K562 (cell line): ENCODE measurements around the gene SUPT7L. TPM values are rescaled to one million over a fixed set of nuclear protein-coding genes. Genes with fewer than 3 reads are reported as not detected.
A peak's percentile ranks its signal among the peaks of the same experiment; 100 is the strongest.

Experiments used
- BRD9 ChIP-seq: fragments of 450-650 bp; IDR thresholded peaks from 2 replicates; pipeline ENCODE4 v1.6.1; 2018; ENCODE audit warnings: low read depth; ENCODE audit not compliant: partially characterized antibody
- CBX2 ChIP-seq: fragments of 200-600 bp; sonication (generic); IDR thresholded peaks from one replicate; pipeline ENCODE4 v1.6.1; 2012; ENCODE audit warnings: mild to moderate bottlenecking, low read length, inconsistent platforms; ENCODE audit not compliant: insufficient read depth, poor library complexity, severe bottlenecking
- CTCF ChIP-seq, 3 experiments: IDR thresholded peaks in 2 of 3; conservative IDR thresholded peaks in 1 of 3; 2 replicates each; pipeline ENCODE4 v1.5.1; 2011 to 2012; ENCODE audit warnings: low read length in 3 of 3, mild to moderate bottlenecking in 3 of 3, control low read depth in 2 of 3, improper control_type of control experiment in 1 of 3, inconsistent platforms in 1 of 3, low read depth in 1 of 3, mixed read lengths in 1 of 3, moderate library complexity in 1 of 3; ENCODE audit not compliant: insufficient read depth in 2 of 3
- E2F6 ChIP-seq, 2 experiments: IDR thresholded peaks; 2 replicates each; pipeline ENCODE4 v1.6.1; 2011; ENCODE audit warnings: borderline replicate concordance in 1 of 2, control low read depth in 1 of 2, low read depth in 1 of 2, low read length in 1 of 2, mild to moderate bottlenecking in 1 of 2, mixed read lengths in 1 of 2, moderate library complexity in 1 of 2; ENCODE audit not compliant: insufficient read depth in 1 of 2, insufficient read length in 1 of 2, poor library complexity in 1 of 2, severe bottlenecking in 1 of 2; ENCODE audit errors: extremely low read depth in 1 of 2
- GABPA ChIP-seq: fragments of 200-800 bp; sonication (Bioruptor generic); conservative IDR thresholded peaks from 2 replicates; pipeline ENCODE4 v1.6.1; 2016; ENCODE audit warnings: low read depth, missing genetic modification characterization, missing compliant biosample characterization
- MYC ChIP-seq, 2 experiments: fragments of 250-450 bp in 1 of 2; sonication (Bioruptor Pico) in 1 of 2; IDR thresholded peaks; 2 replicates each; pipeline versions ENCODE4 v1.5.1 to v1.6.1; 2012 to 2021; ENCODE audit warnings: low read depth in 2 of 2, borderline replicate concordance in 1 of 2, improper control_type of control experiment in 1 of 2, low read length in 1 of 2, mild to moderate bottlenecking in 1 of 2, moderate library complexity in 1 of 2
- RAD51 ChIP-seq: fragments of 450-650 bp; IDR thresholded peaks from 2 replicates; pipeline ENCODE4 v1.7.1; 2016; ENCODE audit warnings: low read depth, mild to moderate bottlenecking, borderline replicate concordance
- SAP30 ChIP-seq: fragments of 200-600 bp; sonication (generic); IDR thresholded peaks from 2 replicates; pipeline ENCODE4 v1.6.1; 2012; ENCODE audit warnings: borderline replicate concordance, low read depth, mild to moderate bottlenecking, moderate library complexity, low read length, control low read depth, inconsistent platforms; ENCODE audit not compliant: insufficient read depth, poor library complexity, severe bottlenecking
- SP1 ChIP-seq: sonication (generic); formaldehyde crosslinking; IDR thresholded peaks from 2 replicates; pipeline ENCODE4 v1.8.1; 2022; ENCODE audit warnings: mild to moderate bottlenecking, missing genetic modification reagents
- STAT5A ChIP-seq: IDR thresholded peaks from 2 replicates; pipeline ENCODE4 v1.6.1; 2012; ENCODE audit warnings: low read length, inconsistent platforms, borderline replicate concordance
- TAL1 ChIP-seq: fragments of 450-650 bp; IDR thresholded peaks from 2 replicates; pipeline ENCODE4 v1.6.1; 2016; ENCODE audit warnings: mild to moderate bottlenecking
- ZNF184 ChIP-seq: sonication (generic); formaldehyde crosslinking; IDR thresholded peaks from 2 replicates; pipeline ENCODE4 v1.5.0; 2020; ENCODE audit warnings: missing genetic modification reagents
- ZNF263 ChIP-seq: sonication (generic); formaldehyde crosslinking; IDR thresholded peaks from 2 replicates; pipeline ENCODE4 v1.8.0; 2022; ENCODE audit warnings: mild to moderate bottlenecking, missing genetic modification reagents, borderline replicate concordance
- ZNF507 ChIP-seq: conservative IDR thresholded peaks from 2 replicates; pipeline ENCODE4 v1.6.1; 2017; ENCODE audit warnings: missing genetic modification characterization, missing compliant biosample characterization
- ZZZ3 ChIP-seq: fragments of 450-650 bp; IDR thresholded peaks from 2 replicates; pipeline ENCODE4 v1.6.1; 2016; ENCODE audit warnings: antibody characterized with exemption, mild to moderate bottlenecking, moderate library complexity
- polyA plus RNA-seq, 8 experiments: library from polyadenylated mRNA; depleted of rRNA in 4 of 8; stranded (reverse) in 5 of 8; unstranded in 3 of 8; fragments of >200 nt; fragmentation: Nextera tagmentation in 2 of 8; fragmentation: Illumina TruSeq in 1 of 8; extraction: Ambion mirVana in 2 of 8; extraction: Trizol in 1 of 8; gene quantifications; 2 replicates each; pipeline versions ENCODE4 v1.2.1 to v1.2.3, GENCODE V29; 2011 to 2014; ENCODE audit warnings: inconsistent platforms in 1 of 8, missing spikeins in 1 of 8
- total RNA-seq, 7 experiments: library from RNA; depleted of rRNA in 6 of 7; stranded (reverse); fragments of >200 nt in 6 of 7; fragmentation: Illumina TruSeq in 2 of 7; extraction: Trizol in 2 of 7; gene quantifications; 2 replicates each; pipeline versions ENCODE4 v1.2.1 to v1.2.3, GENCODE V29; 2011 to 2021; ENCODE audit warnings: low replicate concordance in 1 of 7
- TF ChIP-seq, protein P1 (sequence below), 2 experiments: fragments of 450-650 bp; IDR thresholded peaks; 2 replicates each; pipeline ENCODE4 v1.6.1; 2018; ENCODE audit warnings: mild to moderate bottlenecking in 2 of 2, low read depth in 1 of 2; ENCODE audit not compliant: partially characterized antibody in 2 of 2
- TF ChIP-seq, protein P2 (sequence below): fragments of 250-450 bp; sonication (Bioruptor Pico); IDR thresholded peaks from 2 replicates; pipeline ENCODE4 v1.5.0; 2021

SUPT7L gene
- total and polyA plus RNA-seq, 9 of the 15 experiments (the other 6 are each of a cell fraction or from before 2014, with no cell fraction given): 22.0 to 72.8 (median 40.2) TPM

DNA sequence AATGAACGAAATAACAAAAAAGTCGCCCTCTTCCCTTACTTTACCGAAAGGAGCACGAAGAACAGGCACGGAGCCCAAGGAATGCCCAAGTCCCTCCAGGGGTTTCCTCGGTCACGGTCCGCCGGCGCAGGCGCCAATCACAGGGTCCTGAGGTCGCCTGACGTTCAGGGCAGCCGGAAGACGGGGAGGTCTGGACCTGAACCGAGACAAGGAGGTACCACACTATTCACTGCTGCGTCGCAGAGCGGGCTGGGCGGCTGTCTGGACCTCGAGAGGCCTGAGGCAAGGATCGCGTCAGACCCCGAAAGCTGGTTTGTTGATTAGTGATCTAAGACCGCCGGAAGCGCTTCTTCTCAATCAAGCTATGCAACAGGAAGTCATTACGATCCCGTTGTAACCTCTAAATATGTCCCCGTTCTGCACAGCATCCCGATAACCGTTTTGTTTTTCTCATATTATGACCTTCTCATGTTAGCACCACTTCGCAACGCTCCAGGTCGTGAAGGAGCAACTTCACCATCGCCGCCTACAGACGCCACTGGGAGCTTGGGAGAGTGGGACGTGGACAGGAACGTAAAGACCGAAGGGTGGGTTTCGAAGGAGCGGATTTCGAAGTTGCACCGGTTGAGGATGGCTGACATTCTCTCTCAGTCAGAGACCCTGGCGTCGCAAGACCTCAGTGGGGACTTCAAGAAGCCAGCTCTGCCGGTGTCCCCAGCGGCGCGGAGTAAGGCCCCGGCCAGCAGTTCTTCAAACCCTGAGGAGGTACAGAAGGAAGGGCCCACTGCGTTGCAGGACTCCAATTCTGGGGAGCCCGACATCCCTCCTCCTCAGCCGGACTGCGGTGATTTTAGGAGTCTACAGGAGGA is at the start of gene SUPT7L, which contains the start of gene SLC4A1AP (continued):
- TF ChIP-seq E2F6 (IDR thresholded peaks at IDR 0.05; ENCODE audit: borderline replicate concordance in 1 of 2, extremely low read depth in 1 of 2, insufficient read depth in 1 of 2, insufficient read length in 1 of 2, low read depth in 1 of 2, low read length in 1 of 2, poor library complexity in 1 of 2, severe bottlenecking in 1 of 2): no peak
- no peak; the same call in 1 of the 2 replicates for TF ChIP-seq MYC (IDR thresholded peaks at IDR 0.05; ENCODE audit: low read depth, low read length)
- TF ChIP-seq MYC (CRISPR knock-in tag; IDR thresholded peaks at IDR 0.05; ENCODE audit: borderline replicate concordance, low read depth): peak; percentile 57; the same call in 1 of the 2 replicates
- peak; percentile 96 for TF ChIP-seq BRD9
- peak in 1 of 3 experiments; percentile 9; a peak in 1 of 6 replicates for TF ChIP-seq CTCF (IDR thresholded peaks at IDR 0.05 in 2 of 3, conservative IDR thresholded peaks at IDR 0.05 in 1 of 3; ENCODE audit: insufficient read depth in 2 of 3, low read depth in 1 of 3, low read length in 3 of 3)
- TF ChIP-seq, protein P1, sequence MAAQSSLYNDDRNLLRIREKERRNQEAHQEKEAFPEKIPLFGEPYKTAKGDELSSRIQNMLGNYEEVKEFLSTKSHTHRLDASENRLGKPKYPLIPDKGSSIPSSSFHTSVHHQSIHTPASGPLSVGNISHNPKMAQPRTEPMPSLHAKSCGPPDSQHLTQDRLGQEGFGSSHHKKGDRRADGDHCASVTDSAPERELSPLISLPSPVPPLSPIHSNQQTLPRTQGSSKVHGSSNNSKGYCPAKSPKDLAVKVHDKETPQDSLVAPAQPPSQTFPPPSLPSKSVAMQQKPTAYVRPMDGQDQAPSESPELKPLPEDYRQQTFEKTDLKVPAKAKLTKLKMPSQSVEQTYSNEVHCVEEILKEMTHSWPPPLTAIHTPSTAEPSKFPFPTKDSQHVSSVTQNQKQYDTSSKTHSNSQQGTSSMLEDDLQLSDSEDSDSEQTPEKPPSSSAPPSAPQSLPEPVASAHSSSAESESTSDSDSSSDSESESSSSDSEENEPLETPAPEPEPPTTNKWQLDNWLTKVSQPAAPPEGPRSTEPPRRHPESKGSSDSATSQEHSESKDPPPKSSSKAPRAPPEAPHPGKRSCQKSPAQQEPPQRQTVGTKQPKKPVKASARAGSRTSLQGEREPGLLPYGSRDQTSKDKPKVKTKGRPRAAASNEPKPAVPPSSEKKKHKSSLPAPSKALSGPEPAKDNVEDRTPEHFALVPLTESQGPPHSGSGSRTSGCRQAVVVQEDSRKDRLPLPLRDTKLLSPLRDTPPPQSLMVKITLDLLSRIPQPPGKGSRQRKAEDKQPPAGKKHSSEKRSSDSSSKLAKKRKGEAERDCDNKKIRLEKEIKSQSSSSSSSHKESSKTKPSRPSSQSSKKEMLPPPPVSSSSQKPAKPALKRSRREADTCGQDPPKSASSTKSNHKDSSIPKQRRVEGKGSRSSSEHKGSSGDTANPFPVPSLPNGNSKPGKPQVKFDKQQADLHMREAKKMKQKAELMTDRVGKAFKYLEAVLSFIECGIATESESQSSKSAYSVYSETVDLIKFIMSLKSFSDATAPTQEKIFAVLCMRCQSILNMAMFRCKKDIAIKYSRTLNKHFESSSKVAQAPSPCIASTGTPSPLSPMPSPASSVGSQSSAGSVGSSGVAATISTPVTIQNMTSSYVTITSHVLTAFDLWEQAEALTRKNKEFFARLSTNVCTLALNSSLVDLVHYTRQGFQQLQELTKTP (IDR thresholded peaks at IDR 0.05; ENCODE audit: low read depth in 1 of 2, partially characterized antibody in 2 of 2): peak; percentile 71 to 98
- TF ChIP-seq TAL1: peak; percentile 55
- TF ChIP-seq CBX2: no peak
- TF ChIP-seq RAD51: peak; percentile 53; the same call in 1 of the 2 replicates
- peak; percentile 51 for TF ChIP-seq SAP30
- TF ChIP-seq ZNF263 (CRISPR knock-in tag): peak; percentile 85
- TF ChIP-seq, protein P2, sequence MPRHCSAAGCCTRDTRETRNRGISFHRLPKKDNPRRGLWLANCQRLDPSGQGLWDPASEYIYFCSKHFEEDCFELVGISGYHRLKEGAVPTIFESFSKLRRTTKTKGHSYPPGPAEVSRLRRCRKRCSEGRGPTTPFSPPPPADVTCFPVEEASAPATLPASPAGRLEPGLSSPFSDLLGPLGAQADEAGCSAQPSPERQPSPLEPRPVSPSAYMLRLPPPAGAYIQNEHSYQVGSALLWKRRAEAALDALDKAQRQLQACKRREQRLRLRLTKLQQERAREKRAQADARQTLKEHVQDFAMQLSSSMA (CRISPR knock-in tag): 0 out of 2 replicates have a peak, but pooled peaks have one; percentile 84
- TF ChIP-seq ZNF507 (tag): no peak
- TF ChIP-seq STAT5A: no peak; the same call in 1 of the 2 replicates
- 0 out of 2 replicates have a peak, but pooled peaks have one; percentile 75 for TF ChIP-seq ZZZ3
- no peak for TF ChIP-seq ZNF184 (CRISPR knock-in tag)
- TF ChIP-seq GABPA: peak; percentile 98
- peak; percentile 93 for TF ChIP-seq SP1 (CRISPR knock-in tag)
